RWPE1 (cell line): ENCODE data around the gene POU2AF2.
"Not testable (repeated sequence)": the region's sequence is repeated elsewhere in the genome, so short reads cannot be mapped to it uniquely, and the experiment has no call there.

ENCODE experiments used
- CTCF ChIA-PET: fragments of 350-600 bp; sonication (Branson Sonifier 250); formaldehyde crosslinking; extraction: SDS; loops from one replicate; lab custom pipeline; 2021; lab: Yijun Ruan, JAX
- POLR2A ChIA-PET: fragments of 400-600 bp; formaldehyde crosslinking; extraction: SDS; loops from one replicate; lab custom pipeline; 2020; ENCODE audit warnings: antibody characterized with exemption; ENCODE audit not compliant: low non-redundant PET; lab: Yijun Ruan, JAX
- DNase-seq: peaks from one replicate; pipeline ENCODE4 v3.0.0; 2012; ENCODE audit warnings: low spot score
- H3K27ac ChIP-seq: fragments of 450-650 bp; 2 replicates; pipeline ENCODE4 v1.5.1; 2017
- CTCF ChIP-seq: fragments of 450-650 bp; conservative IDR thresholded peaks from 2 replicates; pipeline ENCODE4 v1.5.1; 2017; ENCODE audit warnings: low read depth, mild to moderate bottlenecking

The POU2AF2 gene

GRCh38 chr11:111308140-111308539 lies 62.6 kb downstream of the POU2AF2 start:
- CTCF ChIA-PET = interaction anchor here (0.6 kb wide), 1 partner anchor 1250 kb away, joined by 3 read pairs; no protein-coding TSS in a partner anchor
- POLR2A ChIA-PET = no interaction called here
- no peak for TF ChIP-seq CTCF
- no peak overlapping the region for H3K27ac ChIP-seq
- DNase-seq = no peak

GRCh38 chr11:111309215-111309915 lies 63.8 kb downstream of the POU2AF2 start:
- H3K27ac ChIP-seq = no peak overlapping the region
- TF ChIP-seq CTCF = no peak
- ChIA-PET POLR2A (no interaction called here), CTCF (interaction anchor here (0.6 kb wide), 1 partner anchor 18 kb away, joined by 3 read pairs; no protein-coding TSS in a partner anchor)
- DNase-seq = no peak

- ChIA-PET POLR2A (interaction anchor here (0.7 kb wide), 1 partner anchor 18 kb away, joined by 3 read pairs; no protein-coding TSS in a partner anchor), CTCF (interaction anchor here (0.7 kb wide), 1 partner anchor 246 kb away, joined by 3 read pairs; no protein-coding TSS in a partner anchor)
- H3K27ac ChIP-seq = no peak overlapping the region
- no peak for DNase-seq
- no peak for TF ChIP-seq CTCF
Measured at GRCh38 chr11:111310088-111310487, 64.6 kb downstream of the POU2AF2 start.

- DNase-seq = no peak
Measured at GRCh38 chr11:111310723-111311122, 65.2 kb downstream of the POU2AF2 start.

GRCh38 chr11:111312076-111312475 lies 66.6 kb downstream of the POU2AF2 start:
- ChIA-PET POLR2A (no interaction called here), CTCF (interaction anchor here (0.8 to 0.9 kb wide), 2 partner anchors 13 to 134 kb away, joined by 4 read pairs; no protein-coding TSS in a partner anchor)
- DNase-seq = no peak
- TF ChIP-seq CTCF = no peak
- H3K27ac ChIP-seq = no peak overlapping the region

More at GRCh38 chr11:111310723-111311122, 65.2 kb downstream of the POU2AF2 start:
- H3K27ac ChIP-seq = no peak overlapping the region
- ChIA-PET CTCF (interaction anchor here (0.7 kb wide), 1 partner anchor 247 kb away, joined by 3 read pairs; no protein-coding TSS in a partner anchor), POLR2A (interaction anchor here (0.7 kb wide), 1 partner anchor 18 kb away, joined by 3 read pairs; no protein-coding TSS in a partner anchor)
- TF ChIP-seq CTCF = no peak

- POLR2A ChIA-PET = no interaction called here
- DNase-seq = no peak
- H3K27ac ChIP-seq = no peak overlapping the region
- no peak for TF ChIP-seq CTCF
- CTCF ChIA-PET = no interaction called here
Measured at GRCh38 chr11:111319296-111319695, 73.8 kb downstream of the POU2AF2 start.

- CTCF ChIA-PET, DNase-seq, POLR2A ChIA-PET, H3K27ac ChIP-seq: not testable (repeated sequence)
Measured at GRCh38 chr11:111320199-111320598, 74.7 kb downstream of the POU2AF2 start.
